SH-SY5Y (cell line): ENCODE measurements around the gene CAB39L.

Experiments
- GATA2 ChIP-seq: IDR thresholded peaks from 2 replicates; pipeline ENCODE4 v1.6.1; 2011; ENCODE audit warnings: mild to moderate bottlenecking, low read depth, low read length
- GATA3 ChIP-seq: IDR thresholded peaks from 2 replicates; pipeline ENCODE4 v1.6.1; 2011; ENCODE audit warnings: low read depth, mild to moderate bottlenecking, low read length, moderate library complexity

- TF ChIP-seq GATA2, result no peak
- TF ChIP-seq GATA3, result no peak
Observed at GRCh38 chr13:49441846-49442245, 2.0 kb downstream of the CAB39L start.
